Esophagus muscularis mucosa (tissue), 4 donors: Measurements from ENCODE around the gene PCDHA4. TPM values are rescaled to one million over a fixed set of nuclear protein-coding genes. Genes with fewer than 3 reads are reported as not detected.
"Not testable (repeated sequence)": the region's sequence is repeated elsewhere in the genome, so short reads cannot be mapped to it uniquely, and the experiment has no call there.

ENCODE experiments used
- DNase-seq: peaks from one replicate; pipeline ENCODE4 v3.0.0-alpha.2; 2017; ENCODE audit errors: extremely low spot score
- H3K27ac ChIP-seq, 4 donors: fragments of 200-600 bp; sonication (generic); replicated peaks in 1 of 4; 1 replicate in 3 of 4; 2 replicates in 1 of 4; pipeline ENCODE4 v1.5.1; 2016 to 2019; ENCODE audit warnings: mild to moderate bottlenecking in 1 of 4
- H3K27me3 ChIP-seq, 4 donors: fragments of 200-600 bp; sonication (generic); one replicate each; pipeline versions ENCODE4 v1.5.1 to v1.6.0; 2016 to 2019
- H3K36me3 ChIP-seq, 4 donors: fragments of 200-600 bp; sonication (generic); one replicate each; pipeline ENCODE4 v1.5.1; 2016 to 2019
- H3K4me1 ChIP-seq, 4 donors: fragments of 200-600 bp; sonication (generic); one replicate each; pipeline ENCODE4 v1.5.1; 2016 to 2019
- H3K4me3 ChIP-seq, 4 donors: fragments of 200-600 bp; sonication (generic); 1 replicate in 2 of 4; 2 replicates in 2 of 4; pipeline ENCODE4 v1.5.1; 2016 to 2019; ENCODE audit warnings: mild to moderate bottlenecking in 4 of 4, moderate library complexity in 1 of 4
- H3K9me3 ChIP-seq, 4 donors: fragments of 200-600 bp; sonication (generic); 1 replicate in 3 of 4; 2 replicates in 1 of 4; pipeline ENCODE4 v1.5.1; 2016 to 2019
- EP300 ChIP-seq: sonication (generic); formaldehyde crosslinking; IDR thresholded peaks from one replicate; pipeline ENCODE4 v1.6.1; 2017; ENCODE audit warnings: antibody characterized with exemption
- POLR2A ChIP-seq: fragments of 450-650 bp; IDR thresholded peaks from one replicate; pipeline ENCODE4 v1.6.1; 2017; ENCODE audit warnings: antibody characterized with exemption, moderate library complexity, mild to moderate bottlenecking, low read depth
- POLR2AphosphoS5 ChIP-seq, 2 donors: sonication (generic); formaldehyde crosslinking; IDR thresholded peaks; one replicate each; pipeline ENCODE4 v1.6.1; 2017; ENCODE audit warnings: antibody characterized with exemption in 2 of 2
- WGBS: methylation state at CpG from one replicate; pipeline ENCODE4 v1.1.5; 2018; 5-methylcytosine and 5-hydroxymethylcytosine counted together
- intact Hi-C: fragments of 100-400 bp; cut with DNase I; formaldehyde crosslinking; loops from one replicate; pipeline ENCODE4 v1.15.1; 2023
- total RNA-seq, 4 donors: library from RNA; depleted of rRNA; stranded (reverse); fragments of >200 nt; gene quantifications; one replicate each; pipeline versions ENCODE4 v1.1.0 to v1.2.1, GENCODE V29; 2016
- TF ChIP-seq, protein P1 (sequence below), 3 experiments: fragments of 200-600 bp in 2 of 3; fragments of 450-650 bp in 1 of 3; sonication (generic) in 2 of 3; IDR thresholded peaks; one replicate each; pipeline ENCODE4 v1.5.1; 2017 to 2019; ENCODE audit warnings: antibody characterized with exemption in 3 of 3, mild to moderate bottlenecking in 2 of 3, moderate library complexity in 1 of 3

The PCDHA4 gene
- total RNA-seq, 4 donors from 2014 or later = 0.45 to 1.1 (median 0.66) TPM

- no peak overlapping the region for H3K27ac ChIP-seq
- intact Hi-C loops = no loop called here
- H3K36me3 ChIP-seq = no peaks in the 10 kb centered on the region
- no peak for DNase-seq
- H3K4me1 ChIP-seq = no peaks in the 10 kb centered on the region
- TF ChIP-seq POLR2A (no peak), EP300 (no peak), POLR2AphosphoS5 (IDR thresholded peaks at IDR 0.05) (no peak)
- TF ChIP-seq, protein P1, sequence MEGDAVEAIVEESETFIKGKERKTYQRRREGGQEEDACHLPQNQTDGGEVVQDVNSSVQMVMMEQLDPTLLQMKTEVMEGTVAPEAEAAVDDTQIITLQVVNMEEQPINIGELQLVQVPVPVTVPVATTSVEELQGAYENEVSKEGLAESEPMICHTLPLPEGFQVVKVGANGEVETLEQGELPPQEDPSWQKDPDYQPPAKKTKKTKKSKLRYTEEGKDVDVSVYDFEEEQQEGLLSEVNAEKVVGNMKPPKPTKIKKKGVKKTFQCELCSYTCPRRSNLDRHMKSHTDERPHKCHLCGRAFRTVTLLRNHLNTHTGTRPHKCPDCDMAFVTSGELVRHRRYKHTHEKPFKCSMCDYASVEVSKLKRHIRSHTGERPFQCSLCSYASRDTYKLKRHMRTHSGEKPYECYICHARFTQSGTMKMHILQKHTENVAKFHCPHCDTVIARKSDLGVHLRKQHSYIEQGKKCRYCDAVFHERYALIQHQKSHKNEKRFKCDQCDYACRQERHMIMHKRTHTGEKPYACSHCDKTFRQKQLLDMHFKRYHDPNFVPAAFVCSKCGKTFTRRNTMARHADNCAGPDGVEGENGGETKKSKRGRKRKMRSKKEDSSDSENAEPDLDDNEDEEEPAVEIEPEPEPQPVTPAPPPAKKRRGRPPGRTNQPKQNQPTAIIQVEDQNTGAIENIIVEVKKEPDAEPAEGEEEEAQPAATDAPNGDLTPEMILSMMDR (IDR thresholded peaks at IDR 0.05) = no peak
- peak overlapping the region in 3 of 4 donors; percentile 29 to 38 (median 37) for H3K4me3 ChIP-seq
- 19% methylated on average over 15 of the region's 15 CpGs for WGBS
- H3K27me3 ChIP-seq = peaks cover 0 to 59% (median 0%) of the 10 kb centered on the region in 4 donors
- H3K9me3 ChIP-seq = peaks cover 0 to 61% (median 46%) of the 10 kb centered on the region in 4 donors
Measured at GRCh38 chr5:140795259-140795641, 11.6 kb upstream of the PCDHA4 start.

- WGBS = 68% methylated on average over 37 of the region's 72 CpGs
- H3K27ac ChIP-seq, intact Hi-C loops, H3K4me1 ChIP-seq, DNase-seq, H3K36me3 ChIP-seq, H3K4me3 ChIP-seq: not testable (repeated sequence)
- H3K27me3 ChIP-seq = peaks cover 0 to 66% (median 0%) of the 10 kb centered on the region in 4 donors
- peaks cover 0 to 65% (median 49%) of the 10 kb centered on the region in 4 donors for H3K9me3 ChIP-seq
Measured at GRCh38 chr5:140796072-140796717, 10.7 kb upstream of the PCDHA4 start.

DNA sequence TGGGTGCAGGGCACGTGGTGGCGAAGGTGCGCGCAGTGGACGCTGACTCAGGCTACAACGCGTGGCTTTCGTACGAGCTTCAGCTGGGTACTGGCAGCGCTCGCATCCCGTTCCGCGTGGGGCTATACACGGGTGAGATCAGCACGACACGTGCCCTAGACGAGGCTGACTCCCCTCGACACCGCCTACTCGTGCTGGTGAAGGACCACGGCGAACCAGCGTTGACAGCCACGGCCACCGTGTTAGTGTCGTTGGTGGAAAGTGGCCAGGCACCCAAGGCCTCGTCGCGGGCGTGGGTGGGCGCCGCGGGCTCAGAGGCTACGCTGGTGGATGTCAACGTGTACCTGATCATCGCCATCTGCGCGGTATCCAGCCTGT lies 10.2 kb upstream of the PCDHA4 start:
- 73% methylated on average over 3 of the region's 39 CpGs for WGBS
- Histone ChIP-seq H3K27ac (no peak overlapping the region), H3K36me3 (no peaks in the 10 kb centered on the region), H3K4me3 (no peak overlapping the region), H3K4me1 (no peaks in the 10 kb centered on the region), H3K9me3 (peaks cover 0 to 67% (median 54%) of the 10 kb centered on the region in 4 donors), H3K27me3 (peaks cover 0 to 69% (median 0%) of the 10 kb centered on the region in 4 donors)
- no peak for DNase-seq
- TF ChIP-seq POLR2A (no peak), EP300 (no peak), POLR2AphosphoS5 (IDR thresholded peaks at IDR 0.05) (no peak)
- TF ChIP-seq, protein P1 (IDR thresholded peaks at IDR 0.05) = no peak
- intact Hi-C loops = no loop called here

GRCh38 chr5:140800816-140801493 lies 5.9 kb upstream of the PCDHA4 start, which contains the start of gene PCDHA3:
Gene PCDHA3, plus strand, starts transcription at chr5:140801057.
- H3K27ac ChIP-seq = peak within 1 kb of the TSS in 1 of 4 donors; percentile 22
- DNase-seq = no peak
- no peaks in the 10 kb centered on the region for H3K36me3 ChIP-seq
- no peaks in the 10 kb centered on the region for H3K4me1 ChIP-seq
- WGBS = 22% methylated on average over 29 of the region's 29 CpGs
- peaks cover 0 to 46% (median 42%) of the 10 kb centered on the region in 4 donors for H3K9me3 ChIP-seq
- H3K27me3 ChIP-seq = peaks cover 0 to 48% (median 0%) of the 10 kb centered on the region in 4 donors
- TF ChIP-seq EP300 = no peak
- TF ChIP-seq, protein P1 (IDR thresholded peaks at IDR 0.05) = peak; percentile 20 to 30 (median 27)
- H3K4me3 ChIP-seq = peak within 1 kb of the TSS; percentile 33 to 52 (median 45)
- intact Hi-C loops = no loop called here

DNA sequence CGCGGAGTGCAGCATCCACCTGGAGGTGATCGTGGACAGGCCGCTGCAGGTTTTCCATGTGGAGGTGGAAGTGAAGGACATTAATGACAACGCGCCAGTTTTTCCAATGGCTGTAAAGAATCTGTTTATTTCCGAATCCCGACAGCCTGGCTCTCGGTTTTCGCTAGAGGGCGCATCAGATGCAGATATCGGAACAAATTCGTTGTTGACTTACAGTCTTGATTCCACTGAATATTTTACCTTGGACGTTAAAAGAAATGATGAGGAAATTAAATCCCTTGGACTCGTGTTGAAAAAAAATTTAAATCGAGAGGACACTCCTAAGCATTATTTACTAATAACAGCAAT lies 5.4 kb upstream of the PCDHA4 start:
- WGBS = 14% methylated on average over 16 of the region's 16 CpGs

DNA sequence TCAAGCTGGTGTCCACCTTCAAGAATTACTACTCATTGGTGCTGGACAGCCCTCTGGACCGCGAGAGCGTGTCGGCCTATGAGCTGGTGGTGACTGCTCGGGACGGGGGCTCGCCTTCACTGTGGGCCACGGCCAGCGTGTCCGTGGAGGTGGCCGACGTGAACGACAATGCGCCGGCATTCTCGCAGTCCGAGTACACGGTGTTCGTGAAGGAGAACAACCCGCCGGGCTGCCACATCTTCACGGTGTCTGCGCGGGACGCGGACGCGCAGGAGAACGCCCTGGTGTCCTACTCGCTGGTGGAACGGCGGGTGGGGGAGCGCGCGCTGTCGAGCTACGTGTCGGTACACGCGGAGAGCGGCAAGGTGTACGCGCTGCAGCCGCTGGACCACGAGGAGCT lies 4.5 kb upstream of the PCDHA4 start:
- H3K4me1 ChIP-seq, DNase-seq, H3K27ac ChIP-seq, intact Hi-C loops, H3K4me3 ChIP-seq, H3K36me3 ChIP-seq: not testable (repeated sequence)
- H3K27me3 ChIP-seq = peaks cover 0 to 50% (median 0%) of the 10 kb centered on the region in 4 donors
- 32% methylated on average over 5 of the region's 45 CpGs for WGBS
- peaks cover 0 to 43% (median 35%) of the 10 kb centered on the region in 4 donors for H3K9me3 ChIP-seq

More for the DNA sequence above, 5.4 kb upstream of the PCDHA4 start:
- Histone ChIP-seq H3K4me1 (no peaks in the 10 kb centered on the region), H3K27ac (peak overlapping the region in 1 of 4 donors; percentile 22), H3K4me3 (peak overlapping the region; percentile 33 to 52 (median 45)), H3K9me3 (peaks cover 0 to 44% (median 38%) of the 10 kb centered on the region in 4 donors), H3K27me3 (peaks cover 0 to 48% (median 0%) of the 10 kb centered on the region in 4 donors), H3K36me3 (no peaks in the 10 kb centered on the region)
- no peak for TF ChIP-seq EP300
- TF ChIP-seq, protein P1 (IDR thresholded peaks at IDR 0.05) = peak in 1 of 3 experiments; percentile 26
- intact Hi-C loops = no loop called here
- no peak for DNase-seq
